Stimulated activated CD8-positive, alpha-beta memory T cell treated with anti-CD3 and anti-CD28 coated beads, Interleukin-12 subunit alpha, Interleukin-12 subunit beta, amount 100 ng/mL, for 1 hour (primary cell): ENCODE data around the gene ZSCAN31.
"Not testable (repeated sequence)": the region's sequence is repeated elsewhere in the genome, so short reads cannot be mapped to it uniquely, and the experiment has no call there.

ENCODE experiments used
- DNase-seq: peaks from one replicate; pipeline ENCODE4 v3.0.0-alpha.2; 2020; ENCODE audit warnings: low read depth

Gene ZSCAN31

GRCh38 chr6:28335564-28336283 lies at the start of gene ZSCAN31:
Gene ZSCAN31, minus strand, starts transcription at chr6:28336148. Its CDS starts 6,465 bp downstream, at chr6:28329683.
- DNase-seq = peak; percentile 73

DNA sequence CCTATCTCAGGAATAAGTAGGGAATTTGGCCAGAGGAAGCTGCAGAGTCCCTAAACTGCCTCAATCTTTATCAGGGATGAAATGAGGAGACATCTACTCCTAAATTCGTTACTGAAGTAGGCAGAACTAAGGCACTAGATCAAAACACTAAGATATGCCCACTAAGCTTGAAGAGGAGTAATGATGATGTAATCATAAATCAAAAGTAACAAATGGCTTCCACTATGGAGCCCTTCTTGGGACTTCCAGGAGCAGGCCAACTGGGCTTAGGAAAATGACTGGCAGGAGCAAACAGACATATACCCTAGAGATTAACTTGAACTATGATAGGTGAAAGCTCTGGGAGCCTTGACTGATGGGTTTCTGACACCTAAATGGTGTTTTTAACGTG lies 48.2 kb upstream of the ZSCAN31 start:
- no peak for DNase-seq

DNA sequence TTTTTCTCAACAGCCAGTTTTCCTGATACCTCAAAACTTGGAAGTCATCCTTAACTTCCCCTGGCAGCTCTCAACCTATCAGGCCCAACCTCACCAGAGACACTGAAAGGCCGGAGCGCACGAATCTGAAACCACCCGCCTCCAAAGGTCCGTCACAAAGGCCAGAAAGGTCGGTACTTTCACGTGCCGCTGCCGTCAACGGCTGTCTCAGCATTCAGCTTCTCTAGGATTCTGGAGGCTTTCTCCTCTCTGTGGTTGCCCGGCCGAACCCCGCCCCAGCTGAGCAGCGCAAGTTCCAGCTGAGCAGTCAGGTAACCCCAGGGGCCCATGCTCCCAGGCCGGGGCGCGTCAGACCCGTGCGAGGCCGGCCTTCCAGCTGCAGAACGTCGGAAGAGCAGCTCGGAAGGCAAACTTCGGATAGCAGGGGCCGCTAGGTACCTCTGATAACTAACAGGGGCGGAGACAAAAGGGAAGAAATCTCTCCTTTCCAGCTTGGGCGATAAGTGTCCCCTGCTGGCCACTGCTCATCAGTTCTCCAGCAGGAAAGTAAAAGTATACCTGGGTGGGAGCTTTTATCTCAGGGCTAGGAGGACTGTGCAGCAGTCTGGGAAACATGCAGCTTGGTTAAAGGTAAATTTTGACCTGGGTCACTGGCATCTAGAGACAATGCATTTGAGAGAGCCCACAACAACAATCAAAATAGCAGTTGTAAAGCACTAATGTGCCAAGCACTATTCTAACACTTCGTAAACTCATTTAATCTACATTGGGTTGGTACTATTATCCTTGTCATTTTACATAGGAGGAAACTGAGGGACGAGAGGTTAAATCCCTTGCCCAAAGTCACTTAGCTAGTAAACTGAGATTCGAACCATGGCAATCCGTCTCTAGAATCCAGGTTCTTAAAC lies 47.5 kb upstream of the ZSCAN31 start:
- DNase-seq = no peak

GRCh38 chr6:28380381-28380780 lies 44.4 kb upstream of the ZSCAN31 start:
- no peak for DNase-seq

- no peak for DNase-seq
These were observed 42.7 kb upstream of the ZSCAN31 start for GRCh38 chr6:28378644-28379043.

DNA sequence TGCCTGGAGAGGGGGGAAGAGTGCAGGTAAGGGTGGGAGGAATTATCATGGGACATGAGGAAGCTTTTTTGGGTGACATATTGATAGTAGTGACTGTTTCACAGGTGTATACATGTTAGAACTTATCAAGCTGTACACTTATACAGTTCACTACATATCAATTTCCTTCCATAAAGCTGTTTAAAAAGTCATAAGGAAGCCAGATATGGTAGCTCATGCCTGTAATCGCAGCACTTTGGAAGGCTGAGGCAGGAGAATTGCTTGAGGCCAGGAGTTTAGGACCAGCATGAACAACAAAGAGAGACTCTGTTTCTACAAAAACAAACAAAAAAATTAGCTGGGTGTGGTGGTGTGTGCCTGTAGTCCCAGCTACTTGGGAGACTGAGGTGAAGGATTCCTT lies 41.9 kb upstream of the ZSCAN31 start:
- no peak for DNase-seq

GRCh38 chr6:28373925-28374324 lies 38.0 kb upstream of the ZSCAN31 start:
- DNase-seq = no peak

- no peak for DNase-seq
These were observed 35.9 kb upstream of the ZSCAN31 start for GRCh38 chr6:28371706-28372451.

GRCh38 chr6:28371280-28371679 lies 35.3 kb upstream of the ZSCAN31 start:
- no peak for DNase-seq

GRCh38 chr6:28370440-28370839 lies 34.5 kb upstream of the ZSCAN31 start:
- DNase-seq = no peak

DNA sequence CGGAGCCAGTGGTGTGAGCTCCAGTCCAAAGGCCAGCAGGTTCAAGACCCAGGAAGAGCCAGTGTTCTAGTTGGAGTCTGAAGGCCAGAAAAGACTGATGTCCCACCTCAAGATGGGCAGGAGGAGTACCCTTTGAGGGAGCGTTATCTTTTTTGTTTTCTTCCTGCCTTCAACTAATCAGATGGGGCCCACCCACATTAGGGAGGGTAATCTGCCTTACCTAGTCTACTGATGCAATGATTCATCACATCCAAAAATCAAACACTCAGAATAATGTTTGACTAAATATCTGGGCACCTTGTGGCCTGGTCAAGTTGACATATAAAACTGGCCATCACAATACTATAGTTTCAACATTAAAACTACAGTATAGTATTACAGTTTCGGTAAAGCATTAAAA lies 33.5 kb upstream of the ZSCAN31 start:
- no peak for DNase-seq

GRCh38 chr6:28368522-28368921 lies 32.6 kb upstream of the ZSCAN31 start:
- no peak for DNase-seq

DNA sequence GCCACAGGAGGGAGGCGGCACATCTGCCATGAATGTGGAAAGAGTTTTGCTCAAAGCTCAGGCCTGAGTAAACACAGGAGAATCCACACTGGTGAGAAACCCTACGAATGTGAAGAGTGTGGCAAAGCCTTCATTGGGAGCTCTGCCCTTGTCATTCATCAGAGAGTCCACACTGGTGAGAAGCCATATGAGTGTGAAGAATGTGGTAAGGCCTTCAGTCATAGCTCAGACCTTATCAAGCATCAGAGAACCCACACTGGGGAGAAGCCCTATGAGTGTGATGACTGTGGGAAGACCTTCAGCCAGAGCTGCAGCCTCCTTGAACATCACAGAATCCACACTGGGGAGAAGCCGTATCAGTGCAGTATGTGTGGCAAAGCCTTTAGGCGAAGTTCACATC lies 29.6 kb upstream of the ZSCAN31 start:
- DNase-seq = not testable (repeated sequence)

- no peak for DNase-seq
These were observed 25.0 kb upstream of the ZSCAN31 start for GRCh38 chr6:28360961-28361360.

DNA sequence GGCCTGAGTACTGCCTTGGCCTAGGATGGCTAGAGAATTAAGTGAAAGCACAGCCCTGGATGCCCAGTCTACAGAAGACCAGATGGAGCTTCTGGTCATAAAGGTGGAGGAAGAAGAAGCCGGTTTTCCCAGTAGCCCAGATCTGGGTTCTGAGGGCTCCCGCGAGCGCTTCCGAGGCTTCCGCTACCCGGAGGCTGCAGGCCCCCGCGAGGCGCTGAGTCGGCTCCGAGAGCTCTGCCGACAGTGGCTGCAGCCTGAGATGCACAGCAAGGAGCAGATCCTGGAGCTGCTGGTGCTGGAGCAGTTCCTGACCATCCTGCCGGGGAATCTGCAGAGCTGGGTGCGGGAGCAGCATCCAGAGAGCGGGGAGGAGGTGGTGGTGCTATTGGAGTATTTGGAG lies 23.6 kb upstream of the ZSCAN31 start:
- DNase-seq = not testable (repeated sequence)

GRCh38 chr6:28357036-28357435 lies 21.1 kb upstream of the ZSCAN31 start:
- DNase-seq = no peak

DNA sequence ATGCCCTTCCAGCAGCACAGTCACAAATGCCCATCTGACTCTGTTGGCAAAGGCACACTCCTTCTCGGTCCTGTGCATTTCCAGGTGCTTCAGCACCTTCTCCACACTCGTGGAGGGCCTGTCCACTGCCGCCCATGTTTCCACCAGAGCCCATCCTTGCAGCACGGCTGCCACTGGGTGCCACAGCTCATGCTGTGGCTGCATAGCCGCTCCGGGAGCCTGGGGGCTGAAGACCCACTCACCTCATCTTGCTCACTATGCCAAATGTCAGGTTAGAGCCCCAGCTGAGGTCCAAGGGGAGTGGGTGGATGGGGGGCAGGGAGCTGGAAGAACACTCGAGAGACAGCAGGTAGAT lies 20.7 kb upstream of the ZSCAN31 start:
- DNase-seq = no peak

- peak; percentile 38 for DNase-seq
These were observed 20.1 kb upstream of the ZSCAN31 start for GRCh38 chr6:28355743-28356665.

DNA sequence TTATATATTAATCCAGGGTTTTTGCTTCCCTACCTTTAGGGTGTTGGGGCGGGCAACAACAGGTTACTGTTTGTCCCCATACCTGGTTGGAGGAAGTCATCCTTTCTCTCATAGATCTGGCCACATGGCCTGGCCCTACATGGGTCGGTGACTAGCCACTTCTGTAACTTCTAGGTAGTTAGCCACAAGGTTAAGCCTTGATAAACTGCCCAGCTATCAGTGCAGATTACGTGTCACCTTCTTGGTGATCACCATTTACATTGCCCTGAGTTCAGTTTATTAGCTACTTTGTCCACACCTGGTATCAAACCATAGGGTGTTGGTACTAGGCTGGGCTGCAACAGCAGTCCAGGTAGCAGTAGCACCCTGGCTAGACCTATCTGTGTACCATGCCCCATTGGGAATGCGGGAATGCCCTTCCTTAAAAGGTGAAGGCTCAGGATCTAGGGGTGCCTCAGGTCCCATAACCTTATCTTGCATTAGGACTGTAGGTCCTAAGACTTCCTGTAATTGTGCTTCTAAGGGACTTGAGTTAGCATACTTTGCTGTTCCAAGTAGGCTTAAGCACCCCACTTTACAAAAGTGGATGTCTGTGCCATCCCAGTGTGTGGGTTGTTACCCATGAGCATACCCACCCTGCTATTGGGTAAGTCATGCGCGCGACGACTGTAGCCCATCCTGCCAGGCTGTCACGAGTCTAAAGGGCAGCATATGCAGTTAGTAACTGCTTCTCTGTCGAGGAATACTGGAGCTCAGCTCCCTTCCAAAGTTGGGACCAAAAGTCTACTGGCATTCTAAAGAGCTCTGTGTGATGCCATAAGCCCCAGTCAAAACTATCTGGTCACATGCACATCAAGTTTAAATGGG lies 19.0 kb upstream of the ZSCAN31 start:
- no peak for DNase-seq

GRCh38 chr6:28353981-28354676 lies 18.2 kb upstream of the ZSCAN31 start:
- DNase-seq = no peak
